SKM-1 treated with dmso at 0.1 percent for 144 hours (cell line): ENCODE data around the gene GPI.
"Not testable (repeated sequence)": the region's sequence is repeated elsewhere in the genome, so short reads cannot be mapped to it uniquely, and the experiment has no call there.

ENCODE experiments used
- DNase-seq: peaks from one replicate; lab custom pipeline; 2025; ENCODE audit not compliant: unreplicated experiment; lab: John Stamatoyannopoulos, UW

Gene GPI

DNA sequence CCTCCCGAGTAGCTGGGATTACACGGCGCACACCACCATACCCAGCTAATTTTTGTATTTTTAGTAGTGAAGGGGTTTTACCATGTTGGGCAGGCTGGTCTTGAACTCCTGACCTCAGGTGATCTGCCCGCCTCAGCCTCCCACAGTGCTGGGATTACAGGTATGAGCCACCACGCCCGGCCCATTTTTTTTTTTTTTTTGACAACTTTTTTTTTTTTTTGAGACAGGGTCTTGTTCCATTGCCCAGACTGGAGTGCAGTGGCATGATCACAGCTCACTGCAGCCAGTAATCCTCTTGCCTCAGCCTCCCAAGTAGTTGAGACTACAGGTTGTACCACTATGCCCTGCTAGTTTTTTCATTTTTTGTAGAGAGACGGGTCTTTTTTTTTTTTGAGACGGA is 35.8 kb downstream of the GPI start:
- not testable (repeated sequence) for DNase-seq

DNA sequence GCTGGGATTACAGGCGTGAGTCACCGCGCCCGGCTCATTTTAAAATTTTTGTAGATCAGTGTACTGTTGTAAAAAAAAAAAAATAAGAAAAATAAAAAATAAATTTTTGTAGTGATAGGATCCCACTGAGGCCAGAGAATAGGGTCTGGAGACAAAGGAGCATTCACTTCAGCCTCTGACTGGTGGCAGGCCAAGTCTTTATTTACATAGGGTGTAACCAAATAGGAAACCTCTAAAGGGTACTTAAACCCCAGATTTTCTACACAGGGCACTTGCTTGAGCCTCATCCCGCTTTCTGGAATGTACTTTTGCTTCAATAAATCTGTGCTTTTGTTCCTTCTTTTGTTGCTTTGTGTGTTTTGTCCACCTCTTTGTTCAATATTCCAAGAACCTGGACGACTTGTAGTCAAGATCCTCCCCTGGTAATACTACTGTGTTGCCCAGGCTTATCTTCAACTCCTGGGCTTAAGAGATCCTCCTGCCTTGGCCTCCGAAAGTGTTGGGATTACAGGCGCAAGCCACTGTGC is 37.1 kb downstream of the GPI start:
- no peak for DNase-seq

DNA sequence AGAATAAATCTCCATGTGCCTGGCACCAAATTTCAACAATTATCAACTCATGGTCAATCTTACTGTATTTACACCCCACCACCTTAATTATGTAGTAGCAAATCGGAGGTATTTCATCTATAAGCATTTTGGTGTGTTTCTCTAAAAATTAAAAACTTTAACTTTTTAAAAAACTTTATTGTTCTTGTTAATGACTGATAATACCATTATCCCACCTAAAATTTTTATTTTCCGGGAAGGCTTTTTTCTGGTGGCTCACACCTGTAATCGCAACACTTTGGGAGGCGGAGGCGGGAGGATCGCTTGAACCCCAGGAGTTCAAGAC is 38.8 kb downstream of the GPI start:
- no peak for DNase-seq

DNA sequence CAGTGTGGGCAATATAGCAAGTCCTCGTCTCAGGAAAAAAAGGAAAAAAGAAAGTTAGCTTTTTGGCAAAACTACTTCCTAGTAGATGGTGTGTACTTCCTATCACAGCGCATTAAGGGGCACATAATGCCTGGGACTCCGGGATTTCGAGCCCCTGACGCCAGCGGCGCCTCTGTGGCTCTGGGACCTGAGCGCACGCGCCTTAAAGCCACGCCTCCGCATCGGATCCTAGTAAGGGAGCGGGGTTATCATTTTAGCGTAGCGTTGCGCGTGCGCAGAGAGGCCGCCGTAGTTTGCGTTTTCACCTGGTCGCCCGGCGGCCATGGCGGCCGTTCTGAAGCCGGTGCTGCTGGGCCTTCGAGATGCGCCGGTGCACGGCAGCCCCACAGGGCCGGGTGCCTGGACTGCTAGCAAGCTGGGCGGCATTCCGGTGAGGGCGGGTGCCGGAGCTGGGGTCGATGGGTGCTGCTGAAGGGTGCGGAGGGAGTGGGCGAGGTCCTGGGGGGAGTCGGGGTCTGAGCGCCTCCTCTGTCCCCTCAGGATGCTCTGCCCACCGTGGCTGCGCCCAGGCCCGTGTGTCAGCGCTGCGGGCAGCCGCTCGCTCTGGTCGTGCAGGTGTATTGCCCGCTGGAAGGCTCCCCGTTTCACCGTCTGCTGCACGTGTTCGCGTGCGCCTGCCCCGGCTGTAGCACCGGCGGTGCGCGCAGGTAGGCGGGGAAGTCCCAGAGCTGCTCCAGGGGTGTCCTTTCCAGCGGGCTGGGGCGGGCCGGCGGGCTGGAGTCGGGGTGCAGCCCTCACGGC is 39.3 kb downstream of the GPI start, which contains the start of gene PDCD2L:
Gene PDCD2L (plus strand): TSS at position 291 of the 801 bp plus-strand sequence. CDS start 32 bp downstream, at position 323.
- peak; percentile 80 for DNase-seq

DNA sequence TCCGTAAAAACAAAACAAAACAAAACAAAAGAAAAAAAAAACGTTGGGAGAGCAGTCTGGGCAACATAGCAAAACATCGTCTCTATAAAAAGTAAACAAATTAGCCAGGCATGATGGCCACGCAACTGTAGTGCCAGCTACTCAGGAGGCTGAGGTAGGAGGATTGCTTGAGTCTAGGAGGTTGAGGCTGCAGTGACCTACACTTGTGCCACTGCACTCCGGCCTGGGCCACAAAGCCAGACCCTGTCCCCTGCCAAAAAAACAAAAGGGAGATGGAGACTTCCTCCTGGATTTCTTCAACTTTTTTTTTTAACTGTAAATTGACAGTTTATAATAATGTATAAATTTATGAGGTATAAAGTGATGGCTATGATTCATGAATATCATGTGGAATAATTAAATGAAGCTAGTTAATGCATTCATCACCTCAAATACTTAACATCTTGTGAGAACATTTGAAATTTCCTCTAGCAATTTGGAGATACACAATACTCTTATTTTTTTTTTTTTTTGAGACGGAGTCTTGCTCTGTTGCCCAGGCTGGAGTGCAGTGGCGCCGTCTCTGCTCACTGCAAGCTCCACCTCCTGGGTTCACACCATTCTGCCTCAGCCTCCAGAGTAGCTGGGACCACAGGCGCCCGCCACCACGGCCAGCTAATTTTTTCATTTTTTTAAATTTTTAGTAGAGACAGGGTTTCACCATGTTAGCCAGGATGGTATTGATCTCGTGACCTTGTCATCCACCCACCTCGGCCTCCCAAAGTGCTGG is 41.1 kb downstream of the GPI start:
- no peak for DNase-seq

DNA sequence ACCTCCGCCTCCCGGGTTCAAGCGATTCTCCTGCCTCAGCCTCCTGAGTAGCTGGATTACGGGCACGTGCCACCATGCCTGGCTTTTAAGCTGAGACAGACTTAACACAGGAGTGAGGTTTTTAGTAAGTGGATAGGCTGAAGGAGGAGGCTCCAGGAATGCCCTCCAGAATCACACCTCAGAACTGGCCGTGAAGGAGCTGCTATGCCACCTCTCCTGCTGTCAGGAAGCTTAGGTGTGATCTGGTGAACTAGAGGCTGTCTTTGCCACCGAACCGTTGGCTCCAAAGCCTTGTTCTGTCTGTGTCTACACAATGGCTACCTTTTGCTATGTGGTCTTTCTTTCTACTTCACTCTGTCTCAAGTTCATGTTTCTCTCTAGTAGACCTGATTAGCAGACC is 43.4 kb downstream of the GPI start:
- no peak for DNase-seq

DNA sequence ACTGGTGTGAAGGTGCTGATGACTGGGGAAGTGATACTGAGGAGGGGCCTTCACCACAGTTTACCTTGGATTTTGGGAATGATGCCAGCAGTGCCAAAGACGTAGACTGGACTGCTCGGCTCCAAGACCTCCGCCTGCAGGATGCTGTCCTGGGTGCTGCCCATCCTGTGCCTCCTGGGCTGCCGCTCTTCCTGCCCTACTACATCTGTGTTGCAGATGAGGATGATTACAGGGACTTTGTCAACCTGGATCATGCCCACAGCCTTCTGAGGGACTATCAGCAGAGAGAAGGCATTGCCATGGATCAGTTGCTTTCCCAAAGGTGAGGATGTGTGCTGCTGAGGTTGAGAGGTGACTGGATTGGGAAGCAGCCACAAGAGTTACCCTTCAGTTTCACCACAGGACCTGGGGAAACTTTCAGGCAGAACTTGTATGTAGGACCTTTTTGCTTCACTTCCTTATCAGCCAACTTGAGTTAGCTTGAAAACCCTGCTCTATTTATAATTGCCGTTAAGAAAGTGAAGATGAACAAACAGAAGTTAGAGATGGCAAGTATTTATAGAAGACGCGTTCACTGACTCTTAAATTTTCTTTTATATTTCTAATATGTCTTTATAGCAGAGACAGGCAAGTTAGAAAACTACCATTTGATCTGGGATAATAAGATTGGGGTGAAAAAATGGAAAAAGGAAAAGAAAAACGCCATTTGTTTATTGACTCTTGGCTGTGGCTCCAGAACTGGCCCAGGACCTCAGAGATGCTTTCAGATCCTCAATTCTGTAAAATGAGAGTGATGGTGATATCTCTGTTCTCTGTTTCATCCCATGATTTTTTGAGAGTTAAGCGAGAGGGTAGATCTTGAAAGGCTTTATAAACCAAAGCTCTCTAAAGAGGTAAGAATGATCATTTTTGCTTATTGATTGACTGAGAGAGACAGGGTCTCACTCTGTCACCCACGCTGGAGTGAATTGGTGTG is 44.5 kb downstream of the GPI start:
- DNase-seq = no peak

DNA sequence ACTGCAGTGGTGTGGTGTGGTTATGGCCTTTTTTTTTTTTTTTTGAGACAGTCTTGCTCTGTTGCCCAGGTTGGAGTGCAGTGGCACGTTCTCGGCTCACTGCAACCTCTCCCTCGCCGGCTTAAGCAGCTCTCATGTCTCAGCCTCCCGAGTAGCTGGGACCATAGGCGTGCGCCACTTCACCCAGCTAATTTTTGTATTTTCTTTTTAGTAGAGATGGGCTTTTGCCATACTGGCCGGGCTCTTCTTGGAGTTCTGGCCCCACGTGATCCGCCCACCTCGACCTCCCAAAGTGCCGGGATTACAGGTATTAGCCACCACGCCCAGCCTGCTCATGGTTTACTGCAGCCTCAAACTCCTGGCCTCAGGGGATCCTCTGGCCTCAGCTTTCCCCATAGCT is 46.2 kb downstream of the GPI start:
- no peak for DNase-seq

DNA sequence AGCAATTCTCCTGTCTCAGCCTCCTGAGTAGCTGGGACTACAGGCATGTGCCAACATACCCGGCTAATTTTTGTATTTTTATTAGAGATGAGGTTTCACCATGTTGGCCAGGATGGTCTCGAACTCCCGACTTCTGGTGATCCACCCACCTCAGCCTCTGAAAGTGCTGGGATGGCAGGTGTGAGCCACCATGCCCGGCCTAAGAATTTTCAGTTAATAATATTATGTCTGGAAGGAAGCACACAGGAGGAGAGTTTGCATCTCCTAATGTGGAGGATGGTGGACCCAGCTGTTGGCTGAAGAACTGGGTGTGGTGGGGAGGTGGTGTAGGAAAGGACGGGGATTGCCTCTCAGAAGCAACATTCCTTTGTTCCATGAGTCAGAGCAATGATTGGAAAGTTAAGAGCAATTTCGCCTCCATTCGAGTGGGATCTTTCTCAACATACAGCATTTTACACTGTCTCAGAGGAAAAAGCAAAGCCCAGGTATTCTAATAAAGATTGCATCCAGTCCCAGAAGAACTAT is 51.1 kb downstream of the GPI start:
- no peak for DNase-seq

DNA sequence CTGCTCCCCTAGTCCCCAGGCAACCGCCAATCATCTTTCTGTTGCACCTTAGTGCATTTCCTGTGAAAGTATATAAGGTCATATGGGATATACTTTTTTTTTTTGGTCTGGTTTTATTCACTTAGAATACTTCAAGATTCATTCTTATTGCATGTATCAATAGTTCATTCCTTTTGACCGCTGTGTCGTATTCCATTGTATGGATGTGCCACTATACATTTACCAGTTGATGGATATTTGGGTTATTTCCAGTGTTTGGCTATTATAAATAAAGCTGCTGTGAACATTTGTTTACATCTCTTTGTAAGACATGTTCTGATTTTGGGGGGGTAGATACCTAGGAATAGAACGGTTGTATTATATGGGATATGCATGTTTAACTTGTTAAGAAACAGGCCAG is 53.3 kb downstream of the GPI start:
- no peak for DNase-seq

DNA sequence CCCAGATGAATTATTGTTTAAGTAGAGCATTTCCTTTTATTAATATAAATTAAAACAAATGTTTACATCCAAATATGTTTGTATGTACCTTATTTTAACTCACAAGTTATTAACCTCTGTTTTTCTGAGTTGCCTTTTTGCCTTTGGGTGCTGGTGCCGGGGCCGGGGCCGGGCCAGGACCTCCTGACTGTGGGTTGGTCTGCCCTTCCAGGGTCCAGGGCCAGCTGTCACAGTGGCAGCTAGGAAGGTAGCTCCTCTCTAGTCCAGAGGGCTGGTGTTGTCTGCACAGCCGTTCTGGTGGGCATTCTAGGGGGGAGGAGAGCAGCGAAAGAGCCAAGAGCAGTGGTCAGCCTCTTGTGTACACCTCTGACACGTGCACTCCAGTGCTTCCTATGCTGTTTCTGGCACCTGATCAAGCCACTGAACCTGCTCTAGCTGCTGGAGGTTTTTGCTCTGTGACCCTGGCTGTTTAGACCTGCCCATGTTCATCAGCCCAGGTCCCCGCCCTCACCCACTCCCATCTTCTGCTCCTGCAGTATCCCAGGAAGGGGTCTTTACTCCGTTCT is 61.2 kb downstream of the GPI start:
- no peak for DNase-seq

DNA sequence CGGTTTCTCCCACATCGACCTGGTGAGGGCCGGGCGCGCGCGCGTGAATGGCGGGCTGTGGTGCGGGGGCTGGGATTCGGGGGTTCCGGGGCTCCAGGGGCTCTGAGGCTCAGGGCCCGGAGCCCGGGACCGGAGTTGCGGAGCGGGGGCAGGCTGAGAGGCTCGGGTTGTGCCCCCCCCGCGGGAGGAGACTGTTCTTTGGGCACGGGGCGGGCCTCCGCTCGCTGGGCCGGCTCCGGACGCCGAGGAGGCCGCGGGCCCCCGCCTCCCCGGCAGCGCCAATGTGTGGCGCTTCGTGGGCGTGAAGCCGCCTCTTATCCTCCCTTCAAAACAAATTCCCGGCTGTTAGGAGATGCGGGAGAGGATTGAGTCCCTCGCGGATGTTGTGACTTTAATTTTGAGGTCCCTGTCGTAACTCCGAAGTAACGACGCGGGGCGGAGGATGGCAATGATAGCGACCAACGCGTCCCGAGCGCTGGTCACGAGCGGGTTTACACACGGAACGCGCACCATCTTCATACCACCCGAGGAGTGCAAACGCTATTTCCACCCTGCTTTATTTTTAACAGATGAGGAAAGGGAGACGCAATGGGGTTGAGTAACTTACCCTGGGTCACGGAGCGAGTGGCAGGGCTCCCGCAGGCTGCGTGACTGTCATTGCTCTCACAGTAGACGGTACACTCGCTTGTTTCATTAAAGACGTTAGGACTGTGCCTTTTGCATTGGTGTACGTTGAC is 63.7 kb downstream of the GPI start:
- no peak for DNase-seq

DNA sequence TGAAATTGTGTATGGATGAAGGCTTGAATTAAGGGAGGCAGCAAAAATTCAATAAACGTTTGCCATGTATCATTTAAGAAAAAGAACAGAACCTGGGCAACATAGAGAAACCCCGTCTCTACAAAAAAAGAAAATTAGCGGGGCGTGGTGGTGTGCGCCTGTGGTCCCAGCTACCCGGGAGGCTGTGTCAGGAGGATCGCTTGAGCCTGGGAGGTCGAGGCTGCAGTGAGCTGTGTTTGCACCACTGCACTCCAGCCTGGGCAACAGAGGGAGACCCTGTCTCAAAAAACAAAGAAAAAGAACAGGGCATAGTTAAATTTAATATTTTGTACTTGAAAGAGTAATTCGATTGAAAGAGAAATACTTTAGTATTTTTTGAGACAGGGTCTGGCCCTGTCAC is 64.6 kb downstream of the GPI start:
- DNase-seq = no peak

DNA sequence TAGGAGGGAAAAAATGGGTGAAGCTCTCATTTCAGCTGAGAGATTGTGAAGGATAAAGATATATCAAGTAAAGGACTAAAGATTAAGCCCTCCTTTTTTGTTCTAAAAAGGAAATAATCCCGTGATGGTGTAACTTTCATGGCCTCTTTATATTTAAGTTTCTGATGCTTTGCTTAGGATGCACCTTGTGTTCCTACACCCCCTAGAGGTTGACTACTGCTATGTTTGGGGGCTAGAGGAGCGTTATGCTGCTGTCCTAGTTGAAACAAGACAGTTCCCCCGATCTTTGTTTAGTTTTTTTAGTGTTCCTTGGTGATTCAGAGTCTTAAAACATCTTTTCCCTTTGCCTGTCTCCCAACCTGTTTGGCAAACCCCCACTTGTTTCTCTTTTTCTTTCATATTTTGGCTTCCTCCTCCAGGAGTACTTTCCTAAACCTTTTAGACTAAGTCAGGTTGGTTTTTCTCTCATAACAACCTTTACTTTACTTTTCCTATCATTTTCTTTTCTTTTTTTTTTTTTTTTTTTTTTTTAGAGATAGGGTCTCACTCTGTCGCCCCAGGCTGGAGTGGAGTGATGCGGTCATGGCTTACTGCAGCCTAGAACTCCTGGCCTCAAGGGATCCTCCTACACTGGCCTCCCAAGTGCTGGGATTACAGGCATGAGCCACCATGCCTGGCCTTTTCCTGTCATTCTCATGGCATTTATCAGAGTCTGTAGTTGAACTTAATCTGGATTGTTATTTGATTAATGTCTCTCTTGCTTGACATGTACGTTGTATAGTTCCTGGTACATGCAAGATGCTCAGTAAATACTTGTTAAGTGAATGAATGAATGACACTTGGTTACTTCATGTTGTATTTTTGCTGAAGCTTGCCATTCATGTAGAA is 66.0 kb downstream of the GPI start:
- peak; percentile 62 for DNase-seq

DNA sequence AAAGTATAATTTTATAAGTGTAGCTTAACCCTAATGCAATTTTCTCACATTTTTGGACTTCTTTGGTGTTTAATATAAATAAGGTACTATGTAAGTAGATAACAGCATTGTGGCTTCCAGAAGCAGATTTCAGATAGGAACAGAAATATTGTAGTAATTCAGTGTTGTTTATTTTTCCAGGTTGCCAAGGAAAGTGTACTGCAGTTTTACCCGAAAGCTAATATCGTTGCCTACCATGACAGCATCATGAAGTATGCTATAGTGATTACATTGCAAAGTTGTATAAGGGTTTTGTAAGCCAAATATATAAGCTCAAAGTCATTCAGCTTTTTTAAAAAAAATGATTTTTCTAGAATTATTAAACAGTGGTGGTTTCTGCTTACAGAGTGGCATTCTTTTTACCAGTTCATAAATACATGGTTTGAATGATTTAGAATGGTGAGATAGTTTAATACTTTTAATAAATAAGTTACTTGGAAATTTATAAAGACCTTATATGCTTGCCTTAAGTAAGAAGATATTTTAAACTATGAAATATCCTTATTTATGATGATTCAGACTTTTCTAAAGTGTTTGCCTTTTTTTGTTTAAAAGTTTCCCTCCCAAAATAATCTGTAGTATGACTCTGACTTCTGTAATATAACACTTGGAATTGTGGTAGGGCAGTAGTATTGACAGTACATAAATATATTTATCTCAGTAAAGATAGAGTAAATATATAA is 66.8 kb downstream of the GPI start:
- no peak for DNase-seq

DNA sequence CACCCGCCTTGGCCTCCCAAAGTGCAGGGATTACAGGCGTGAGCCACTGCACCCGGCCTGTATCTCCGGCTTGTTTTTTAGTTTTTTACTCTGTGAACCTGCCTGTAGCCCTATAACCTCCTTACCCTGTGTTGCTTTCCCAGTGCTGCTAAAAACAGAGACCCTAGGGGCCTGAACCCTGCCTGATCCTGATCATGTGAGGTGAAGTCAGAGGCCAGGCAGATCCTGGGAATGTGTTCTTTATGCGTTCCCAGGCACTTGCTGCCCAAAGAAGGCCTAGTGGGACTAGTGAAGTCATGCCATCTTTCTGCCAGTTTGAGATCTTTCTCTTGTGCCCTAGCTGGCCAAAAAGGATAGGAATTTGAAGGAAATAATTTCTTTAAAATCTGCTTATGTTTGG is 67.8 kb downstream of the GPI start:
- DNase-seq = no peak

DNA sequence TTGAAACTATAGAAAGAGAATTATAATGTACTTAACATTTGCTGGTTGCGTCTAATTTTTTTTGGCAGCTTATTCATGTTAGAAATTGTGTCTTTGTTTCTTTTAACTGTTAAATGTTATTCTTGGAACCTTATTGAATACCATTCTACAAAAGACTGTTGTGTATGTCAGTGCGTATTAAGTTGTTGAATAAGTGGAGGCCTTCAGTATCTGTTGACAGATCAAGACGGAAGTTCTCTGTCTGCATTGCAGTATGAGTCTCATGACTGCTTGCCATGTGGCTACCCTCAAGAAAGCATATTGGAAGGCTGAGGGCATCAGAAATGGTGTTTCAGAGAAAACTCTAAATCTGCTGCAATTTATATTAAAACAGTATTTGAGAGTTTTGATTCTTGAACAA is 71.7 kb downstream of the GPI start:
- DNase-seq = no peak

DNA sequence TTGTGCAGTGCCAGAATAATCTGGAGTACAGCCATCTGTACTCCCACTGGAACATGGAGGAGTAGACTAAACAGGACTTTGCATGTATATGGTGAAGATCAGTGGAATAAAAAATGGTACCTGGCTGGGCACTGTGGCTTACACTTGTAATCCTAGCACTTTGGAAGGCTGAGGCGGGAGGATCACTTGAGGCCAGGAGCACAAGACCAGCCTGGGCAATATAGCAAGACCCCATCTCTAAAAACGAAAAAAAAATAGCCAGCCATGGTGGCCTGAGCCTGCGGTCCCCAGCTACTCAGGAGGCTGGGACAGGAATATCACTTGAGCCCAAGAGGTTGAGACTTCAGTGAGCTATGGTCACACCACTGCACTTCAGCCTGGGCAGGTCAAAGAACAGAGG is 83.2 kb downstream of the GPI start:
- no peak for DNase-seq
